GM12801 (cell line): ENCODE results near the gene CCN6.
A peak's percentile ranks its signal among the peaks of the same experiment; 100 is the strongest.

Experiments used
- TF ChIP-seq, protein P1 (sequence below): IDR thresholded peaks from one replicate; pipeline ENCODE4 v1.5.1; 2011; ENCODE audit warnings: control low read depth; ENCODE audit not compliant: insufficient read length; ENCODE audit errors: extremely low read depth

Gene CCN6

DNA sequence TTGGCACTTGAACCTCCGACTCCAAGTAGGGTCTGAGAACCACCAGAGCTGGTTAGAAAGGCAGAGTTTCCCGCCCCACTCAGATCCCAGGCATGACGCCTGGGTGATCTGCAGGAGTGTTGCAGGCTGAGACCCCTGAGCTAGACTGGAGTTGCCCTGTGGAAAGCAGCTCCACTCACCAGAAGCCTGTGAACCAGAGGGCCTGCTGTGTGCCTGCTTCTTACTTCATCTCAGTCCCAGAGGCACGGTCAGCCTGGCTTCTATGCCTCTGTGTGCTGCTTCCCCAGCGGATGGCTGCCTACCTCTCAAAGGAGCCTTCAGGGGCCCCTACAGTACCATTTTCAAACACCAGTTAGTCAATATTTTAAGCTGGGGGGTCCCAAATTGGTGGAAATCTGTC, 15.6 kb upstream of the CCN6 start:
- TF ChIP-seq, protein P1, sequence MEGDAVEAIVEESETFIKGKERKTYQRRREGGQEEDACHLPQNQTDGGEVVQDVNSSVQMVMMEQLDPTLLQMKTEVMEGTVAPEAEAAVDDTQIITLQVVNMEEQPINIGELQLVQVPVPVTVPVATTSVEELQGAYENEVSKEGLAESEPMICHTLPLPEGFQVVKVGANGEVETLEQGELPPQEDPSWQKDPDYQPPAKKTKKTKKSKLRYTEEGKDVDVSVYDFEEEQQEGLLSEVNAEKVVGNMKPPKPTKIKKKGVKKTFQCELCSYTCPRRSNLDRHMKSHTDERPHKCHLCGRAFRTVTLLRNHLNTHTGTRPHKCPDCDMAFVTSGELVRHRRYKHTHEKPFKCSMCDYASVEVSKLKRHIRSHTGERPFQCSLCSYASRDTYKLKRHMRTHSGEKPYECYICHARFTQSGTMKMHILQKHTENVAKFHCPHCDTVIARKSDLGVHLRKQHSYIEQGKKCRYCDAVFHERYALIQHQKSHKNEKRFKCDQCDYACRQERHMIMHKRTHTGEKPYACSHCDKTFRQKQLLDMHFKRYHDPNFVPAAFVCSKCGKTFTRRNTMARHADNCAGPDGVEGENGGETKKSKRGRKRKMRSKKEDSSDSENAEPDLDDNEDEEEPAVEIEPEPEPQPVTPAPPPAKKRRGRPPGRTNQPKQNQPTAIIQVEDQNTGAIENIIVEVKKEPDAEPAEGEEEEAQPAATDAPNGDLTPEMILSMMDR = no peak

DNA sequence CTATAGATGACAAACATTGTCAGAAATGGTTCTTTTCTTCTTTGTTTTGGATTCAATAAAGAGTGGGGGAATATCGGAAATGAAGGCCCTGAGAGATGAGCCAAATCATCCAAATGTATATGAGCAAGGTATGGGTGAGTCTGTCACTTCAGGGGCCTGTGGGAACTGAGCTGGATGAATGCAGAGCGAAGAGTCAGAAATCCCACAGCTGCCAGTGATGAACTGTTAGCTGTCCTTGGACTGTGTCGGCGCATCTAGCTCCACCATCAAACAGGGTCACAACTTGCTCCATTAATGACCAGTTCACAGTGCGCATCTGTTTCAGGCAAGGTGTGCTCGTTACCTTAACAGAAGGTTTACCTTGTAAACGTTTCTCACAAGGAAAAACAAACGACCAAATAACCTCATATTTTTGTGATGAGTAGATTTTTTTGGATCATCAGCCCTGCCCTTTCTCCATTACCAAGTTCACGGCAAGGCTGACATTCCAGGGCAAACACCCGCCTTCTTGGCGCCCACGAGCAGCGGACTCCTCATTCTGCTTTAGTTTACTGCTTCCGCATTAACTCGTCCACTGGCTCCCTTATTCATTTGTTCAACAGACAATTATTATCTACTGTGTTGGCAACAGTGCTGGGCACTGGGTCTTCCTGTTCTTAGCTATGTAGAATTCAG, 15.0 kb upstream of the CCN6 start:
- TF ChIP-seq, protein P1 = no peak

DNA sequence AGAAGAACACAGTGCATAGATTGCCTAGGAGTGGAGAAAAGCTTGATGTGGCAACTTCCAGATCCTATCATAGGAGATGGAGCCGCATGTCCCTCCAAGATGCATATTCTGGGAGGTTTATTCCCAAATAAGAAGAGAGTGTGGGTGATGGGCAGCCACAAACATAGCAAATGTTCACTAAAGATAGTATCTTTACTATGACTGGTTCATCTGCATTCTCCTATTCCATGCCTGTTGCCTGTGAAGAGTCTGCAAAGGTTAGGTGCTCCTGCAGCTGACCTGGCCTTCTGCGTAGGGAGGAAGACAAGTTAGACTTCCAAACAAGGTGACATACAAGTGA, 14.5 kb upstream of the CCN6 start:
- TF ChIP-seq, protein P1 = no peak

DNA sequence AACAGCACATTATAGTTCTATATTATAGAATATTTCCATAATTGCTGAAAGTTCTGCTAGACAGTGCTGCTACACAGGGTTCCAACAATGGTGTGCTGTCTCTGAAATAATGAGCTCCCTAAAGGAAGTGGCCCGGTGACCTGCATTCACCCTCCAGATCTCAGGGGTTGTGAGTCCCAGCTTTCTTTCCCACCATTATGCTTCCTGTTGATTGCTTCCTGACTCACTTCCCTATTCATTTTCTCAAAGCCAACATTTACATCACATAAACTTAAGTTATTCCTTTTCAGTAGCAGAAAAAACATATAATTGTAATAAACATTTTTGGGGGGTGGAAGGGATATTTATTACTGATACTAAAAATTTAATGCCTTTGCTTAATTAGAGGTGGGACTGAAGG, 12.9 kb upstream of the CCN6 start:
- TF ChIP-seq, protein P1 = no peak

DNA sequence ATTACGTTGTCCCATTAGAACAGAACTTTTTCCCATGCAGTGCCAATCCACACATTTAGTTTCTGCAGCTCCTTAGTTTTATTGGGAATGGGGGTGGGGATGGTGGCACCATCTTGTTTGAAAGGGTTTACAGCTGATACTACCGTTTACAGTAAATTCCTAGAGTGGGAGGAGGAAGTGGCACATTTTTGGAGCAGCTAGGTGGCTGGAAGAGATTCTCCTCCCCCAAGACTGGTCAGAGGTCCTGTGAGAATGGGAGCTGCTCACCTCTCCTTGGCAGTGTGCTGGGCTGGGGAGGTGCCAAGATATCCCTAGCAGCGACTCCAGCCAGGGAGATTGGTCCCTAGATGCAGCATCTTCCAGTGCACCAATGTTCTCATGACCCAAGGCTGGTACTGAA, 12.4 kb upstream of the CCN6 start:
- TF ChIP-seq, protein P1 = no peak

DNA sequence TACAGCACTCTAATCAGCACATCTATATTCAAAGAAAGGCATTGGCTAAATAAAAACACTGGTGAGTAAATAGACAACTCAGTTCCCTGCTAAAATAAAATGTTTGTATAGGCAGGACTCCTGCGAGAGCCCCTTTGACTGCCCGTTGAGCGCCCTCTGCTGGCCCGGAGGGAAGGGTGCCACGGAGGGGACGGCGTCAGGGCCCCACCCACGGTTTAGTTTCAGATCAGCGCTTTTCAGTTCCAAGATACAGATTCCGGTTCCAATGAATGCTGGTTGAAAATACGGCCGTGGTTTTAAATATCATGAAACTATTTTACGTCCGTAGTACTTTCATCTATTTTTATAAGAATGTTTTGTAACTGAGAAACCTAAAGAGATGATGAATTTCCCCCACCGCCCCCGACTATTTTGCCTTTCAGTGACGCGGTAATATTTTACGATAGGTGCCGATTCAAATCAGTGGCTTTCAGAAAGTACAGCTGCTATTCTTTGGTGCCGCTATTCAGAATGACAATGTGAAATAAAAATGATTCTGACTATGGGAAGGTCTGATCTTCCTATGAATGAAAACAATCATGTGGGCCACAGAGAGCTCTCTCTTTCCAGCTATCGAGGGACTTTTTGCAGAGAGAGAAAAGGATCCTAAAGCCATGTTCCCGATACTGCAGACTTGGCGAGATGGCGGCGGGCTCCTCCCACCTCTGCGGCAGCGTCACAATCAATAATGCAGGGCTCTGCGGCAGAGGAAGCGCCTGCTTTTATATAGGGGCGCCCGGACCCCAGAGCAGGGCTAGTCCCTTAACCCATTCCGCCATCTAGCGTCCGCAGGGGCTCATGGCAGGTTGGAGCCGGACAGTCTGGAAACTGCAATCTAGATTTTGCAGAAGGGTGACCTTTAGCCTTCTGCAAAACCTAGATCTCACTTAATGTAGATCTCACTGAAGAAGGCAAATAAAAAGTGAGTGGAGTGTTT, 10.6 kb upstream of the CCN6 start:
- TF ChIP-seq, protein P1 = peak; percentile 87

DNA sequence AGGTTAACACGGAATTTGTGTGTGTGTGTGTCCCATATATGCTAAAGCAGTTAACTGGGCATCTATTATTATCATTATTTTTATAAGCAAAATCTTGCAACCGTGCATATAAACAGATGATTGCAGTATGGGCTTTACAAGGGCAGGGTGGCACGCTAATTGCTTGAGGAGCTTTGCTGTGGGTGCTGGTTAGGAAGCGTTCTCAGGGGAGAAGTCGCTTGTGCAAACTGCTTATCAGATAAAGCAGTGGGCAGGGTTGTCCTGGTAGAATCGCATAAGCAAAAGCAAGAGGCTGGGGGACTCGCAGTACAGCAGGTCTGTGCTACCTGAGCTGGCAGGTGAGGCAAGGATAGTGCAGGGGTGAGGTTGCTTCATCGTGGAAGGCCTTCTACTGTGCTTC, 9.7 kb upstream of the CCN6 start:
- TF ChIP-seq, protein P1 = no peak
